ENCODE data around the gene FCN2.
"Not testable (repeated sequence)": the region's sequence is repeated elsewhere in the genome, so short reads cannot be mapped to it uniquely, and the experiment has no call there.

Gene FCN2

GRCh38 chr9:134853893-134854292, 26.7 kb upstream of the FCN2 start:
- Histone ChIP-seq H4K20me1 (ENCODE audit: insufficient read depth, low read length) (no peaks in the 10 kb centered on the region), H3K79me2 (ENCODE audit: low read length) (no peaks in the 10 kb centered on the region), H3K36me3 (replicated peaks; ENCODE audit: insufficient read depth, low read length) (no peaks in the 10 kb centered on the region), H3K9me3 (replicated peaks; ENCODE audit: insufficient read depth, low read length) (no peaks in the 10 kb centered on the region), H3K9me2 (replicated peaks; ENCODE audit: insufficient read depth, low read length) (no peaks in the 10 kb centered on the region), H3F3A (ENCODE audit: insufficient read depth, low read length) (no peaks in the 10 kb centered on the region), H3K9ac (ENCODE audit: low read length) (no peak overlapping the region), H3K4me3 (ENCODE audit: low read length) (no peak overlapping the region), H3K4me2 (ENCODE audit: low read depth, low read length) (no peak overlapping the region), H3K27me3 (replicated peaks; ENCODE audit: insufficient read depth, low read length) (peaks cover 23% of the 10 kb centered on the region; the same call in 1 of the 2 replicates), H3K27ac (ENCODE audit: low read length) (no peak overlapping the region), H2AFZ (ENCODE audit: low read length) (no peak overlapping the region), H3K4me1 (ENCODE audit: low read length) (no peaks in the 10 kb centered on the region)
- no peak for DNase-seq
- TF ChIP-seq EZH2 (optimal IDR thresholded peaks at IDR 0.05; ENCODE audit: low read depth, low read length) (no peak), CTCF (IDR thresholded peaks at IDR 0.05; ENCODE audit: low read length) (no peak), EZH2phosphoT487 (IDR thresholded peaks at IDR 0.05; ENCODE audit: low read length) (no peak)

- H3K27ac ChIP-seq (ENCODE audit: low read length): no peak overlapping the region
- no peaks in the 10 kb centered on the region for H3F3A ChIP-seq (ENCODE audit: insufficient read depth, low read length)
- TF ChIP-seq EZH2phosphoT487 (IDR thresholded peaks at IDR 0.05; ENCODE audit: low read length): no peak
- H3K9me3 ChIP-seq (replicated peaks; ENCODE audit: insufficient read depth, low read length): no peaks in the 10 kb centered on the region
- no peak overlapping the region for H3K9ac ChIP-seq (ENCODE audit: low read length)
- no peaks in the 10 kb centered on the region for H3K79me2 ChIP-seq (ENCODE audit: low read length)
- no peaks in the 10 kb centered on the region for H4K20me1 ChIP-seq (ENCODE audit: insufficient read depth, low read length)
- no peak overlapping the region for H3K4me2 ChIP-seq (ENCODE audit: low read depth, low read length)
- no peaks in the 10 kb centered on the region for H3K9me2 ChIP-seq (replicated peaks; ENCODE audit: insufficient read depth, low read length)
- no peaks in the 10 kb centered on the region for H3K36me3 ChIP-seq (replicated peaks; ENCODE audit: insufficient read depth, low read length)
- H3K4me1 ChIP-seq (ENCODE audit: low read length): no peaks in the 10 kb centered on the region
- H3K27me3 ChIP-seq (replicated peaks; ENCODE audit: insufficient read depth, low read length): peaks cover 27% of the 10 kb centered on the region; the same call in 1 of the 2 replicates
- H3K4me3 ChIP-seq (ENCODE audit: low read length): no peak overlapping the region
- no peak overlapping the region for H2AFZ ChIP-seq (ENCODE audit: low read length)
- DNase-seq: no peak
These were observed 26.0 kb upstream of the FCN2 start for GRCh38 chr9:134854541-134854981.

GRCh38 chr9:134855231-134855899, 25.2 kb upstream of the FCN2 start:
- H3K79me2 ChIP-seq (ENCODE audit: low read length): no peaks in the 10 kb centered on the region
- H3K27ac ChIP-seq (ENCODE audit: low read length): no peak overlapping the region
- H3K9ac ChIP-seq (ENCODE audit: low read length): no peak overlapping the region
- no peaks in the 10 kb centered on the region for H4K20me1 ChIP-seq (ENCODE audit: insufficient read depth, low read length)
- H3K27me3 ChIP-seq (replicated peaks; ENCODE audit: insufficient read depth, low read length): peaks cover 27% of the 10 kb centered on the region; the same call in 1 of the 2 replicates
- TF ChIP-seq CTCF (IDR thresholded peaks at IDR 0.05; ENCODE audit: low read length): no peak
- TF ChIP-seq EZH2phosphoT487 (IDR thresholded peaks at IDR 0.05; ENCODE audit: low read length): no peak
- TF ChIP-seq EZH2 (optimal IDR thresholded peaks at IDR 0.05; ENCODE audit: low read depth, low read length): no peak
- H3F3A ChIP-seq (ENCODE audit: insufficient read depth, low read length): no peaks in the 10 kb centered on the region
- H3K4me2 ChIP-seq (ENCODE audit: low read depth, low read length): no peak overlapping the region
- no peaks in the 10 kb centered on the region for H3K36me3 ChIP-seq (replicated peaks; ENCODE audit: insufficient read depth, low read length)
- H3K9me3 ChIP-seq (replicated peaks; ENCODE audit: insufficient read depth, low read length): no peaks in the 10 kb centered on the region
- H3K9me2 ChIP-seq (replicated peaks; ENCODE audit: insufficient read depth, low read length): no peaks in the 10 kb centered on the region
- DNase-seq: no peak
- no peak overlapping the region for H3K4me3 ChIP-seq (ENCODE audit: low read length)
- no peaks in the 10 kb centered on the region for H3K4me1 ChIP-seq (ENCODE audit: low read length)
- no peak overlapping the region for H2AFZ ChIP-seq (ENCODE audit: low read length)

GRCh38 chr9:134855900-134856377, 24.7 kb upstream of the FCN2 start:
- Histone ChIP-seq H3K9me3 (replicated peaks; ENCODE audit: insufficient read depth, low read length) (no peaks in the 10 kb centered on the region), H2AFZ (ENCODE audit: low read length) (no peak overlapping the region), H3K4me1 (ENCODE audit: low read length) (no peaks in the 10 kb centered on the region), H3K27me3 (replicated peaks; ENCODE audit: insufficient read depth, low read length) (peaks cover 27% of the 10 kb centered on the region; the same call in 1 of the 2 replicates), H3K27ac (ENCODE audit: low read length) (no peak overlapping the region), H3K4me3 (ENCODE audit: low read length) (no peak overlapping the region), H3K9ac (ENCODE audit: low read length) (no peak overlapping the region), H4K20me1 (ENCODE audit: insufficient read depth, low read length) (no peaks in the 10 kb centered on the region), H3K36me3 (replicated peaks; ENCODE audit: insufficient read depth, low read length) (no peaks in the 10 kb centered on the region), H3K9me2 (replicated peaks; ENCODE audit: insufficient read depth, low read length) (no peaks in the 10 kb centered on the region), H3K79me2 (ENCODE audit: low read length) (no peaks in the 10 kb centered on the region), H3K4me2 (ENCODE audit: low read depth, low read length) (no peak overlapping the region), H3F3A (ENCODE audit: insufficient read depth, low read length) (no peaks in the 10 kb centered on the region)
- TF ChIP-seq EZH2 (optimal IDR thresholded peaks at IDR 0.05; ENCODE audit: low read depth, low read length) (no peak), CTCF (IDR thresholded peaks at IDR 0.05; ENCODE audit: low read length) (no peak), EZH2phosphoT487 (IDR thresholded peaks at IDR 0.05; ENCODE audit: low read length) (no peak)
- DNase-seq: no peak

GRCh38 chr9:134857451-134857850, 23.2 kb upstream of the FCN2 start:
- H3K9ac ChIP-seq (ENCODE audit: low read length); H3K9me2 ChIP-seq (replicated peaks; ENCODE audit: insufficient read depth, low read length); H3K9me3 ChIP-seq (replicated peaks; ENCODE audit: insufficient read depth, low read length); H3K79me2 ChIP-seq (ENCODE audit: low read length); H3K4me2 ChIP-seq (ENCODE audit: low read depth, low read length); DNase-seq; H2AFZ ChIP-seq (ENCODE audit: low read length); H3F3A ChIP-seq (ENCODE audit: insufficient read depth, low read length); H3K4me1 ChIP-seq (ENCODE audit: low read length); H4K20me1 ChIP-seq (ENCODE audit: insufficient read depth, low read length); H3K4me3 ChIP-seq (ENCODE audit: low read length); H3K36me3 ChIP-seq (replicated peaks; ENCODE audit: insufficient read depth, low read length); H3K27ac ChIP-seq (ENCODE audit: low read length): not testable (repeated sequence)
- peaks cover 27% of the 10 kb centered on the region; the same call in 1 of the 2 replicates for H3K27me3 ChIP-seq (replicated peaks; ENCODE audit: insufficient read depth, low read length)

Data from MM.1S (cell line).